Stimulated activated CD8-positive, alpha-beta memory T cell treated with anti-CD3 and anti-CD28 coated beads, Interleukin-15, amount 100 ng/mL, for 48 hours (primary cell): ENCODE data around the gene MYO9B.
A peak's percentile ranks its signal among the peaks of the same experiment; 100 is the strongest.

Experiments used
- DNase-seq, 2 donors: peaks; one replicate each; pipeline ENCODE4 v3.0.0-alpha.2; 2020; ENCODE audit warnings: low read depth in 2 of 2

The MYO9B gene

GRCh38 chr19:17075035-17075863, at the start of gene MYO9B, which contains the start of gene HAUS8:
TSS of gene MYO9B (plus strand) at chr19:17075777. CDS start at chr19:17101718, 25,941 bp downstream.
TSS of gene HAUS8 (minus strand) at chr19:17075452. CDS start at chr19:17075422, 30 bp downstream.
- peak; percentile 99 for DNase-seq

- DNase-seq = no peak
These were observed 49.5 kb upstream of the MYO9B start for GRCh38 chr19:17025991-17026658.

GRCh38 chr19:17026706-17027534, 48.7 kb upstream of the MYO9B start, which contains the start of gene CPAMD8:
TSS of gene CPAMD8 (minus strand) at chr19:17026810. CDS start at chr19:17026642, 168 bp downstream.
- no peak for DNase-seq

GRCh38 chr19:17027535-17027975, 48.0 kb upstream of the MYO9B start:
- no peak for DNase-seq

- DNase-seq = no peak
These were observed 43.8 kb upstream of the MYO9B start for GRCh38 chr19:17031741-17032140.

GRCh38 chr19:17035842-17036424, 39.6 kb upstream of the MYO9B start:
- DNase-seq = no peak

GRCh38 chr19:17036640-17037039, 38.9 kb upstream of the MYO9B start:
- no peak for DNase-seq

- no peak for DNase-seq
These were observed 38.4 kb upstream of the MYO9B start for GRCh38 chr19:17037184-17037583.

- DNase-seq = no peak
These were observed 37.5 kb upstream of the MYO9B start for GRCh38 chr19:17037966-17038500.

- DNase-seq = no peak
These were observed 33.6 kb upstream of the MYO9B start for GRCh38 chr19:17041976-17042375.

GRCh38 chr19:17043744-17044143, 31.8 kb upstream of the MYO9B start:
- DNase-seq = no peak

GRCh38 chr19:17045907-17046502, 29.6 kb upstream of the MYO9B start:
- no peak for DNase-seq

GRCh38 chr19:17048885-17049453, 26.6 kb upstream of the MYO9B start:
- no peak for DNase-seq

GRCh38 chr19:17049711-17050280, 25.8 kb upstream of the MYO9B start:
- DNase-seq = no peak

- no peak for DNase-seq
These were observed 23.1 kb upstream of the MYO9B start for GRCh38 chr19:17052439-17052838.

- no peak for DNase-seq
These were observed 20.8 kb upstream of the MYO9B start for GRCh38 chr19:17054746-17055145.

- DNase-seq = no peak
These were observed 19.9 kb upstream of the MYO9B start for GRCh38 chr19:17055636-17056035.

GRCh38 chr19:17058236-17058635, 17.3 kb upstream of the MYO9B start:
- DNase-seq = no peak

- no peak for DNase-seq
These were observed 14.8 kb upstream of the MYO9B start for GRCh38 chr19:17060802-17061201.

- DNase-seq = no peak
These were observed 14.4 kb upstream of the MYO9B start for GRCh38 chr19:17061205-17061604.
